H1 (cell line): ENCODE measurements around the gene RPUSD1. TPM values are rescaled to one million over a fixed set of nuclear protein-coding genes. Genes with fewer than 3 reads are reported as not detected.

Source experiments
- CTCF ChIA-PET: fragments of 300-600 bp; sonication (Branson Sonifier 250); formaldehyde crosslinking; loops from one replicate; lab custom pipeline; 2021; ENCODE audit not compliant: partially characterized antibody; lab: Charles Lee
- POLR2A ChIA-PET: fragments of 300-600 bp; sonication (Branson Sonifier 250); formaldehyde crosslinking; loops from one replicate; lab custom pipeline; 2021; ENCODE audit warnings: inconsistent platforms; ENCODE audit not compliant: partially characterized antibody; lab: Charles Lee
- DNase-seq, 2 experiments: peaks; one replicate each; pipeline versions ENCODE4 v3.0.0 to v3.0.0-alpha.2; 2010 to 2022; ENCODE audit warnings: low spot score in 2 of 2, low read depth in 1 of 2, mixed read lengths in 1 of 2
- FAIRE-seq: peaks from 2 replicates; lab custom pipeline; 2011; peaks lifted over from hg19 to GRCh38; lab: Jason Lieb, UNC
- H2AFZ ChIP-seq: 2 replicates; pipeline ENCODE4 v1.8.1; 2012; ENCODE audit warnings: low read length, inconsistent platforms
- H2AK5ac ChIP-seq: 2 replicates; pipeline ENCODE4 v1.6.1; 2013; ENCODE audit warnings: low read depth, low read length
- H2BK120ac ChIP-seq: replicated peaks from 2 replicates; pipeline ENCODE3; 2013; ENCODE audit warnings: low read depth, low read length, inconsistent platforms
- H2BK12ac ChIP-seq: 2 replicates; pipeline ENCODE4 v1.6.1; 2013; ENCODE audit warnings: low read depth, low read length
- H2BK15ac ChIP-seq: 2 replicates; pipeline ENCODE4 v1.6.1; 2013; ENCODE audit warnings: low read length
- H2BK20ac ChIP-seq: 2 replicates; pipeline ENCODE4 v1.6.1; 2013; ENCODE audit warnings: low read length
- H2BK5ac ChIP-seq: 2 replicates; pipeline ENCODE4 v1.6.1; 2013; ENCODE audit warnings: low read depth, low read length
- H3K14ac ChIP-seq: 2 replicates; pipeline ENCODE4 v1.6.1; 2013; ENCODE audit warnings: inconsistent platforms; ENCODE audit not compliant: insufficient read length
- H3K18ac ChIP-seq: 2 replicates; pipeline ENCODE4 v1.6.1; 2013; ENCODE audit warnings: low read length; ENCODE audit errors: extremely low read depth
- H3K23ac ChIP-seq: 2 replicates; pipeline ENCODE4 v1.6.1; 2013; ENCODE audit warnings: inconsistent platforms; ENCODE audit not compliant: insufficient read length
- H3K23me2 ChIP-seq: 2 replicates; pipeline ENCODE4 v1.6.1; 2013; ENCODE audit warnings: low read depth, low read length
- H3K27ac ChIP-seq: 2 replicates; pipeline ENCODE4 v1.6.1; 2011; ENCODE audit warnings: low read depth, low read length, inconsistent platforms
- H3K27me3 ChIP-seq, 4 experiments: replicated peaks in 1 of 4; 1 replicate in 1 of 4; 2 replicates in 3 of 4; pipeline versions ENCODE4 v1.6.1 to v1.8.1; 2011 to 2013; ENCODE audit warnings: low read length in 3 of 4, mild to moderate bottlenecking in 3 of 4, inconsistent platforms in 2 of 4, mixed read lengths in 2 of 4, moderate library complexity in 1 of 4; ENCODE audit not compliant: control insufficient read depth in 3 of 4, insufficient read depth in 3 of 4; ENCODE audit errors: extremely low read depth in 1 of 4
- H3K36me3 ChIP-seq, 4 experiments: 2 replicates each; pipeline versions ENCODE4 v1.6.1 to v1.8.1; 2011 to 2013; ENCODE audit warnings: mild to moderate bottlenecking in 4 of 4, low read length in 3 of 4, moderate library complexity in 2 of 4, control low read depth in 1 of 4, inconsistent platforms in 1 of 4; ENCODE audit not compliant: insufficient read depth in 4 of 4, control insufficient read depth in 2 of 4
- H3K4ac ChIP-seq: replicated peaks from 2 replicates; pipeline ENCODE3; 2013; ENCODE audit warnings: low read length, low read depth, mixed read lengths, inconsistent platforms; ENCODE audit not compliant: insufficient read length
- H3K4me1 ChIP-seq, 4 experiments: replicated peaks in 1 of 4; 1 replicate in 1 of 4; 2 replicates in 3 of 4; pipeline versions ENCODE4 v1.6.1 to v1.8.1; 2011 to 2013; ENCODE audit warnings: low read length in 3 of 4, inconsistent platforms in 2 of 4, mixed read lengths in 1 of 4; ENCODE audit not compliant: insufficient read depth in 4 of 4, control insufficient read depth in 3 of 4
- H3K4me2 ChIP-seq, 2 experiments: 2 replicates each; pipeline versions ENCODE4 v1.6.1 to v1.8.1; 2011 to 2013; ENCODE audit warnings: low read depth in 2 of 2, low read length in 2 of 2, control low read depth in 1 of 2, inconsistent platforms in 1 of 2, mild to moderate bottlenecking in 1 of 2; ENCODE audit not compliant: insufficient read depth in 1 of 2
- H3K4me3 ChIP-seq, 4 experiments: fragments of 200-600, 300-600 bp in 1 of 4; sonication (generic), shearing (Covaris generic), sonication (Bioruptor Twin) in 1 of 4; 2 replicates each; pipeline versions ENCODE4 v1.5.1 to v1.8.1; 2011 to 2016; ENCODE audit warnings: low read length in 4 of 4, low read depth in 3 of 4, control low read depth in 2 of 4, inconsistent platforms in 2 of 4, mild to moderate bottlenecking in 2 of 4, mixed read lengths in 1 of 4, moderate library complexity in 1 of 4; ENCODE audit not compliant: insufficient read depth in 2 of 4; ENCODE audit errors: extremely low read depth in 1 of 4
- H3K56ac ChIP-seq: replicated peaks from 2 replicates; pipeline ENCODE3; 2013; ENCODE audit warnings: low read depth, mild to moderate bottlenecking, mixed read lengths, low read length, inconsistent platforms; ENCODE audit not compliant: insufficient read length
- H3K79me1 ChIP-seq: 2 replicates; pipeline ENCODE4 v1.6.1; 2013; ENCODE audit warnings: low read depth, low read length, control low read depth
- H3K79me2 ChIP-seq, 2 experiments: 2 replicates each; pipeline versions ENCODE4 v1.6.1 to v1.8.1; 2012 to 2013; ENCODE audit warnings: low read length in 2 of 2, mild to moderate bottlenecking in 2 of 2, inconsistent platforms in 1 of 2; ENCODE audit not compliant: insufficient read depth in 2 of 2, control insufficient read depth in 1 of 2
- H3K9ac ChIP-seq, 4 experiments: replicated peaks in 1 of 4; 1 replicate in 1 of 4; 2 replicates in 3 of 4; pipeline versions ENCODE4 v1.6.1 to v1.8.1; 2011 to 2013; ENCODE audit warnings: low read depth in 3 of 4, low read length in 3 of 4, control low read depth in 2 of 4, mild to moderate bottlenecking in 2 of 4, moderate library complexity in 2 of 4, inconsistent platforms in 1 of 4; ENCODE audit errors: extremely low read depth in 1 of 4
- H3K9me3 ChIP-seq, 2 experiments: 2 replicates each; pipeline versions ENCODE4 v1.6.1 to v1.8.1; 2012 to 2013; ENCODE audit warnings: mild to moderate bottlenecking in 2 of 2, moderate library complexity in 2 of 2, control low read depth in 1 of 2, inconsistent platforms in 1 of 2, low read depth in 1 of 2, low read length in 1 of 2, mixed read lengths in 1 of 2; ENCODE audit not compliant: insufficient read depth in 2 of 2
- H4K20me1 ChIP-seq, 2 experiments: replicated peaks in 1 of 2; 2 replicates each; pipeline versions ENCODE3 to v1.8.1; 2011 to 2013; ENCODE audit warnings: inconsistent platforms in 2 of 2, low read length in 2 of 2, mild to moderate bottlenecking in 1 of 2; ENCODE audit not compliant: insufficient read depth in 2 of 2, control insufficient read depth in 1 of 2
- H4K5ac ChIP-seq: 2 replicates; pipeline ENCODE4 v1.6.1; 2013; ENCODE audit warnings: low read length, low read depth, mixed read lengths, inconsistent platforms; ENCODE audit not compliant: insufficient read length
- H4K8ac ChIP-seq: 2 replicates; pipeline ENCODE4 v1.8.0; 2013; ENCODE audit warnings: mild to moderate bottlenecking, moderate library complexity, low read length, inconsistent platforms; ENCODE audit not compliant: insufficient read depth; ENCODE audit errors: extremely low read depth
- H4K91ac ChIP-seq: replicated peaks from 2 replicates; pipeline ENCODE3; 2013; ENCODE audit warnings: low read length, mixed read lengths, inconsistent platforms; ENCODE audit not compliant: insufficient read length
- EP300 ChIP-seq, 2 experiments: IDR thresholded peaks; 1 replicate in 1 of 2; 2 replicates in 1 of 2; pipeline ENCODE4 v1.6.1; 2011 to 2012; ENCODE audit warnings: low read depth in 2 of 2, low read length in 2 of 2, mild to moderate bottlenecking in 2 of 2, borderline replicate concordance in 1 of 2, inconsistent platforms in 1 of 2, moderate library complexity in 1 of 2
- NRF1 ChIP-seq: IDR thresholded peaks from 2 replicates; pipeline ENCODE4 v1.6.1; 2011; ENCODE audit warnings: mild to moderate bottlenecking, low read depth, low read length, improper control_type of control experiment
- SRF ChIP-seq: IDR thresholded peaks from 2 replicates; pipeline ENCODE4 v1.6.1; 2011; ENCODE audit warnings: mild to moderate bottlenecking, low read depth, low read length, moderate library complexity
- TAF1 ChIP-seq: IDR thresholded peaks from 2 replicates; pipeline ENCODE4 v1.6.1; 2011; ENCODE audit warnings: mild to moderate bottlenecking, low read depth, low read length
- WGBS, 2 experiments: shearing (Covaris generic) in 1 of 2; methylation state at CpG; one replicate each; pipeline versions ENCODE4 v1.1.6 to v1.1.7; 2013 to 2015; ENCODE audit warnings: low lambda C conversion rate in 2 of 2, mixed read lengths in 2 of 2, inconsistent platforms in 1 of 2, low coverage in 1 of 2, missing lambda C conversion rate in 1 of 2; ENCODE audit not compliant: insufficient replicate concordance in 2 of 2, insufficient coverage in 1 of 2, insufficient read length in 1 of 2; ENCODE audit errors: extremely low coverage in 1 of 2, missing lambda C conversion rate in 1 of 2; 5-methylcytosine and 5-hydroxymethylcytosine counted together
- polyA plus RNA-seq, 7 experiments: library from polyadenylated mRNA; depleted of rRNA in 3 of 7; stranded (reverse) in 5 of 7; unstranded in 2 of 7; fragments of >200 nt in 5 of 7; fragments of 200-250 nt in 2 of 7; gene quantifications; 1 replicate in 5 of 7; 2 replicates in 1 of 7; 4 replicates in 1 of 7; pipeline versions ENCODE4 v1.2.1 to v1.2.3, GENCODE V29; 2011 to 2013; ENCODE audit warnings: missing spikeins in 2 of 7, mixed read lengths in 2 of 7
- total RNA-seq: library from RNA; stranded (reverse); fragmentation: NEBNext Ultra II Directional; extraction: Animal tissue kit (Norgen Biotek cat#: 25700); gene quantifications from 2 replicates; pipeline ENCODE4 v1.2.1, GENCODE V29; 2021

RPUSD1 gene
- total and polyA plus RNA-seq, 2 of the 8 experiments (the other 6 are each of a cell fraction or from before 2014, with no cell fraction given) = 32.2 to 61.8 TPM

DNA sequence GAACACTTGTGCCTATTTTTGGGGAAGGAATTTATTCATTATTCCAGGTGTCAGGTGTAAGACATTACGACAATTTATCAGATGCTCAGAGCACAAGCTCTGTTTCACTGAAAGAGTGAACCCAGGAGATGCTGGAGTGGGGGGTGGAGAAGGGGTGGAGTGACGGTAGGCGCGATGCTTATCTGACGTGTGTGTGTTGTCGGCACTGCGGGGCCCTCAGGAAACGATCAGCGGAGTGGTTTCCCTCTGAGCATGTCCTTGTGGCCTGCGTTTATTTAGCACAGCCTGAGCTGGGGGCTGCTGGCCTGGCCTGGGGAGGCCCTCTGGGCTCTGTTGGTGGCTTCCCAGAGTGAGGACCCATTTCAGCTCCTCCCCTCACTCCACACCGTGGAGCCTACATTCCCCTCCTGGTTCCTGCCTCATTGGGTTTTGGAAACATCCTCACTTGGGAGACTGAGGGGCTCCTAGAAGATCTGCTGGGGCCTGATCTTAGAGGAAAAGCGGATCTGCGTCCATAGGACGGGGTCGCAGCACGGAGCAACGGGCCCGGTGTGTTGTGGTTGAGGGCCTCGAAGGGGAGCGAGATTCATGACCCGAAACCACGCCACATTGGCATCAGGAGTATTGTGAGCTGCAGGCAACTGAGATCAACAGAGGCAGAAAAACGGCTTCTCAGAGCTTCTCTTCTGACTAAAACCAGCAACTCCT is 31.3 kb upstream of the RPUSD1 start:
- H2BK12ac ChIP-seq = no peak overlapping the region
- H3K56ac ChIP-seq = no peak overlapping the region
- no peak overlapping the region for H3K18ac ChIP-seq
- DNase-seq (no peak), FAIRE-seq (no peak)
- H3K27me3 ChIP-seq = 0 out of 7 replicates have a peak, but pooled peaks cover 0 to 2% (median 0%) of the 10 kb centered on the region in 4 experiments
- no peak overlapping the region for H2BK120ac ChIP-seq
- H3K23me2 ChIP-seq = no peaks in the 10 kb centered on the region
- H3K36me3 ChIP-seq = no peaks in the 10 kb centered on the region
- 94% methylated on average over 23 of the region's 23 CpGs; no CpG with 5 or more reads in 1 of the 2 experiments for WGBS, 2 experiments
- no peaks in the 10 kb centered on the region for H3K79me1 ChIP-seq
- no peak overlapping the region for H3K9ac ChIP-seq
- H2BK5ac ChIP-seq = no peak overlapping the region
- no peak overlapping the region for H3K23ac ChIP-seq
- TF ChIP-seq TAF1 = no peak
- no peak for TF ChIP-seq NRF1
- TF ChIP-seq EP300 (IDR thresholded peaks at IDR 0.05; ENCODE audit: borderline replicate concordance in 1 of 2, low read depth in 2 of 2, low read length in 2 of 2) = no peak
- no peak for TF ChIP-seq SRF
- no peak overlapping the region for H4K5ac ChIP-seq
- H2BK20ac ChIP-seq = no peak overlapping the region
- peaks cover 0 to 4% of the 10 kb centered on the region in 2 experiments for H4K20me1 ChIP-seq
- no peak overlapping the region for H3K4me2 ChIP-seq
- peaks cover 4 to 16% of the 10 kb centered on the region in 2 experiments; a peak in 3 of 4 replicates for H3K9me3 ChIP-seq
- H4K8ac ChIP-seq = no peak overlapping the region
- H2AK5ac ChIP-seq = no peak overlapping the region
- ChIA-PET POLR2A (no interaction called here), CTCF (interaction anchor here (0.9 to 1.1 kb wide), 2 partner anchors 58 to 235 kb away, joined by 3 read pairs; no protein-coding TSS in a partner anchor)
- H3K4me1 ChIP-seq = peaks cover 0 to 8% (median 0%) of the 10 kb centered on the region in 4 experiments; a peak in 2 of 7 replicates
- no peak overlapping the region for H2AFZ ChIP-seq
- no peak overlapping the region for H3K4ac ChIP-seq
- no peak overlapping the region for H2BK15ac ChIP-seq
- H3K79me2 ChIP-seq = no peaks in the 10 kb centered on the region
- no peak overlapping the region for H3K27ac ChIP-seq
- H3K14ac ChIP-seq = no peak overlapping the region
- no peak overlapping the region for H4K91ac ChIP-seq
- no peak overlapping the region for H3K4me3 ChIP-seq
